GM18498 (cell line): ENCODE measurements around the gene RRAD.

Experiments
- ATAC-seq: cut with Tn5 transposase; IDR thresholded peaks from one replicate; pipeline ENCODE4 v1.9.1; 2021; ENCODE audit warnings: mild to moderate bottlenecking, moderate library complexity; ENCODE audit not compliant: unreplicated experiment

The RRAD gene

GRCh38 chr16:66935314-66936011, 10.1 kb upstream of the RRAD start, which contains the start of gene CES2:
Gene CES2, plus strand, starts transcription at chr16:66935516. Its CDS starts 120 bp downstream, at chr16:66935636.
- ATAC-seq, result no peak

- peak; percentile 21 for ATAC-seq
These were observed 9.5 kb upstream of the RRAD start for GRCh38 chr16:66934839-66935313.

GRCh38 chr16:66934138-66934838, 9.0 kb upstream of the RRAD start, which contains the start of gene CIAO2B:
Gene CIAO2B, minus strand, starts transcription at chr16:66934402. Its CDS starts 38 bp downstream, at chr16:66934364.
- peak; percentile 80 for ATAC-seq

GRCh38 chr16:66933776-66934137, 8.4 kb upstream of the RRAD start:
- peak; percentile 16 for ATAC-seq

GRCh38 chr16:66932076-66932475, 6.7 kb upstream of the RRAD start:
- ATAC-seq, result no peak

GRCh38 chr16:66931665-66932064, 6.3 kb upstream of the RRAD start:
- ATAC-seq, result no peak

GRCh38 chr16:66930189-66930588, 4.9 kb upstream of the RRAD start:
- no peak for ATAC-seq

- ATAC-seq, result no peak
These were observed 3.5 kb upstream of the RRAD start for GRCh38 chr16:66928702-66929388.

GRCh38 chr16:66927918-66928649, 2.7 kb upstream of the RRAD start:
- no peak for ATAC-seq

- ATAC-seq, result no peak
These were observed 1.7 kb upstream of the RRAD start for GRCh38 chr16:66926961-66927436.

- ATAC-seq, result no peak
These were observed 1.0 kb upstream of the RRAD start for GRCh38 chr16:66926171-66926947.

- ATAC-seq, result peak; percentile 49
These were observed 611 bp downstream of the RRAD start for GRCh38 chr16:66924527-66925321.

- ATAC-seq, result no peak
These were observed 1.5 kb downstream of the RRAD start for GRCh38 chr16:66923866-66924265.

GRCh38 chr16:66923247-66923731, 2.0 kb downstream of the RRAD start:
- ATAC-seq, result no peak

GRCh38 chr16:66921729-66922450, 3.4 kb downstream of the RRAD start:
- no peak for ATAC-seq

- ATAC-seq, result no peak
These were observed 4.2 kb downstream of the RRAD start for GRCh38 chr16:66920924-66921680.

- ATAC-seq, result no peak
These were observed 5.1 kb downstream of the RRAD start for GRCh38 chr16:66920299-66920590.
